SK-N-SH (cell line): Measurements from ENCODE around the gene OPN1LW. TPM values are rescaled to one million over a fixed set of nuclear protein-coding genes. Genes with fewer than 3 reads are reported as not detected.

Source experiments
- CTCF ChIA-PET: fragments of 300-600, 350-600 bp; formaldehyde crosslinking; extraction: SDS; loops from one replicate; lab custom pipeline; 2021; lab: Yijun Ruan, JAX
- POLR2A ChIA-PET: fragments of 350-600 bp; sonication (Branson Sonifier 250); formaldehyde crosslinking; extraction: SDS; loops from one replicate; lab custom pipeline; 2020; ENCODE audit warnings: antibody characterized with exemption, inconsistent platforms; lab: Yijun Ruan, JAX
- DNase-seq: peaks from one replicate; pipeline ENCODE4 v3.0.0; 2012
- H2AFZ ChIP-seq: fragments of 200-600 bp; sonication (generic); 2 replicates; pipeline ENCODE4 v1.8.1; 2016; ENCODE audit warnings: antibody characterized with exemption, mild to moderate bottlenecking, low read depth
- H3F3A ChIP-seq: fragments of 200-600 bp; sonication (generic); replicated peaks from 2 replicates; pipeline ENCODE3; 2016; ENCODE audit warnings: antibody characterized with exemption, mild to moderate bottlenecking; ENCODE audit not compliant: insufficient read depth
- H3K27ac ChIP-seq, 2 experiments: fragments of 200-500 bp in 1 of 2; fragments of 200-600 bp in 1 of 2; sonication (Bioruptor generic) in 1 of 2; sonication (generic), shearing (Covaris generic) in 1 of 2; 2 replicates each; pipeline versions ENCODE4 v1.5.1 to v1.6.1; 2014 to 2016; ENCODE audit warnings: low read depth in 2 of 2, inconsistent platforms in 1 of 2, low read length in 1 of 2, mild to moderate bottlenecking in 1 of 2, mixed read lengths in 1 of 2
- H3K27me3 ChIP-seq: fragments of 200-600 bp; sonication (generic), shearing (Covaris generic); 2 replicates; pipeline ENCODE4 v1.6.1; 2016; ENCODE audit warnings: mixed run types; ENCODE audit not compliant: insufficient read depth
- H3K36me3 ChIP-seq, 2 experiments: fragments of 200-500 bp in 1 of 2; fragments of 200-600 bp in 1 of 2; sonication (Bioruptor generic) in 1 of 2; sonication (generic) in 1 of 2; replicated peaks in 1 of 2; 2 replicates each; pipeline versions ENCODE3 to v1.5.1; 2014 to 2016; ENCODE audit warnings: low read length in 1 of 2, mild to moderate bottlenecking in 1 of 2; ENCODE audit not compliant: insufficient read depth in 2 of 2, control insufficient read depth in 1 of 2
- H3K4me1 ChIP-seq, 2 experiments: fragments of 200-500 bp in 1 of 2; fragments of 200-600 bp in 1 of 2; sonication (Bioruptor generic) in 1 of 2; sonication (generic), shearing (Covaris generic) in 1 of 2; 2 replicates each; pipeline versions ENCODE4 v1.5.1 to v1.6.1; 2014 to 2016; ENCODE audit warnings: low read depth in 1 of 2, low read length in 1 of 2, mixed run types in 1 of 2; ENCODE audit not compliant: insufficient read depth in 2 of 2, control insufficient read depth in 1 of 2
- H3K4me2 ChIP-seq: fragments of 200-600 bp; sonication (generic), shearing (Covaris generic); 2 replicates; pipeline ENCODE4 v1.6.1; 2017; ENCODE audit warnings: mixed run types
- H3K4me3 ChIP-seq, 2 experiments: fragments of 200-500 bp in 1 of 2; fragments of 200-600 bp in 1 of 2; sonication (Bioruptor generic) in 1 of 2; sonication (generic), shearing (Covaris generic) in 1 of 2; 2 replicates each; pipeline versions ENCODE4 v1.5.1 to v1.8.1; 2014 to 2016; ENCODE audit warnings: low read depth in 2 of 2, inconsistent platforms in 1 of 2, low read length in 1 of 2, mild to moderate bottlenecking in 1 of 2, mixed read lengths in 1 of 2, moderate library complexity in 1 of 2
- H3K79me2 ChIP-seq: fragments of 200-600 bp; sonication (generic); 2 replicates; pipeline ENCODE4 v1.8.1; 2017; ENCODE audit warnings: mild to moderate bottlenecking; ENCODE audit not compliant: insufficient read depth
- H3K9ac ChIP-seq: fragments of 200-600 bp; sonication (generic); 2 replicates; pipeline ENCODE4 v1.6.1; 2017; ENCODE audit warnings: mixed run types
- H3K9me2 ChIP-seq: fragments of 200-600 bp; sonication (generic); 2 replicates; pipeline ENCODE4 v1.6.1; 2017; ENCODE audit warnings: mixed run types
- H3K9me3 ChIP-seq: fragments of 200-600 bp; sonication (generic); 2 replicates; pipeline ENCODE4 v1.6.1; 2017; ENCODE audit warnings: mixed run types, mild to moderate bottlenecking, moderate library complexity
- H4K20me1 ChIP-seq: fragments of 200-600 bp; sonication (generic); 2 replicates; pipeline ENCODE4 v1.6.1; 2017; ENCODE audit warnings: mild to moderate bottlenecking, mixed run types; ENCODE audit not compliant: insufficient read depth
- CHD2 ChIP-seq: fragments of 150-350 bp; IDR thresholded peaks from 2 replicates; pipeline ENCODE4 v1.6.1; 2018; ENCODE audit warnings: low read length; ENCODE audit not compliant: partially characterized antibody
- ELF1 ChIP-seq: IDR thresholded peaks from 2 replicates; pipeline ENCODE4 v1.4.0; 2012
- EP300 ChIP-seq, 2 experiments: IDR thresholded peaks; 2 replicates each; pipeline versions ENCODE4 v1.4.0 to v1.6.1; 2012; ENCODE audit warnings: borderline replicate concordance in 1 of 2, low read depth in 1 of 2, low read length in 1 of 2
- EZH2phosphoT487 ChIP-seq: fragments of 200-600 bp; sonication (generic); IDR thresholded peaks from 2 replicates; pipeline ENCODE4 v1.6.1; 2017; ENCODE audit warnings: low read depth, mixed run types, mild to moderate bottlenecking, antibody characterized with exemption, moderate library complexity, borderline replicate concordance
- FOSL2 ChIP-seq: IDR thresholded peaks from 2 replicates; pipeline ENCODE4 v1.4.0; 2012; ENCODE audit warnings: low read depth, mild to moderate bottlenecking, moderate library complexity, borderline replicate concordance
- FOXJ3 ChIP-seq: sonication (generic); formaldehyde crosslinking; IDR thresholded peaks from 2 replicates; pipeline ENCODE4 v1.5.1; 2020; ENCODE audit warnings: mild to moderate bottlenecking, missing genetic modification reagents
- GATA2 ChIP-seq: sonication (generic); formaldehyde crosslinking; IDR thresholded peaks from 2 replicates; pipeline ENCODE4 v1.5.0; 2020; ENCODE audit warnings: mild to moderate bottlenecking, missing genetic modification reagents
- JUND ChIP-seq: IDR thresholded peaks from 2 replicates; pipeline ENCODE4 v1.4.0; 2012
- MXI1 ChIP-seq: IDR thresholded peaks from 2 replicates; pipeline ENCODE4 v1.6.1; 2012; ENCODE audit warnings: mild to moderate bottlenecking, low read depth, low read length, improper control_type of control experiment
- NFIC ChIP-seq: IDR thresholded peaks from 2 replicates; pipeline ENCODE4 v1.4.0; 2012; ENCODE audit warnings: borderline replicate concordance
- POLR2AphosphoS5 ChIP-seq: IDR thresholded peaks from 2 replicates; pipeline ENCODE4 v1.6.1; 2012; ENCODE audit warnings: low read depth, low read length
- RFX5 ChIP-seq: IDR thresholded peaks from 2 replicates; pipeline ENCODE4 v1.6.1; 2012; ENCODE audit warnings: mild to moderate bottlenecking, improper control_type of control experiment, low read length
- RXRA ChIP-seq: IDR thresholded peaks from 2 replicates; pipeline ENCODE4 v1.4.0; 2012; ENCODE audit warnings: low read depth, mild to moderate bottlenecking, borderline replicate concordance
- SIN3A ChIP-seq: IDR thresholded peaks from 2 replicates; pipeline ENCODE4 v1.6.1; 2012; ENCODE audit warnings: low read depth, mild to moderate bottlenecking, low read length, moderate library complexity, borderline replicate concordance
- TAF1 ChIP-seq: IDR thresholded peaks from 2 replicates; pipeline ENCODE4 v1.6.1; 2012; ENCODE audit warnings: low read depth, mild to moderate bottlenecking, low read length, moderate library complexity, borderline replicate concordance
- TCF12 ChIP-seq: IDR thresholded peaks from 2 replicates; pipeline ENCODE4 v1.4.0; 2012
- WGBS: methylation state at CpG from one replicate; pipeline ENCODE4 v1.1.6; 2017; ENCODE audit warnings: low lambda C conversion rate; 5-methylcytosine and 5-hydroxymethylcytosine counted together
- polyA plus RNA-seq, 3 experiments: library from polyadenylated mRNA; depleted of rRNA; stranded (reverse); fragments of >200 nt; gene quantifications; 2 replicates each; pipeline ENCODE4 v1.2.3, GENCODE V29; 2012
- TF ChIP-seq, protein P1 (sequence below): fragments of 150-350 bp; IDR thresholded peaks from 2 replicates; pipeline ENCODE4 v1.6.1; 2017; ENCODE audit warnings: antibody characterized with exemption, low read length, low read depth, borderline replicate concordance
- TF ChIP-seq, protein P2 (sequence below): IDR thresholded peaks from 2 replicates; pipeline ENCODE4 v1.6.1; 2012; ENCODE audit warnings: mild to moderate bottlenecking, low read depth, low read length, moderate library complexity
- TF ChIP-seq, protein P3 (sequence below): IDR thresholded peaks from 2 replicates; pipeline ENCODE4 v1.4.0; 2012; ENCODE audit warnings: low read depth
- TF ChIP-seq, protein P4 (sequence below): IDR thresholded peaks from 2 replicates; pipeline ENCODE4 v1.4.0; 2012; ENCODE audit warnings: low read depth, borderline replicate concordance

The OPN1LW gene
- polyA plus RNA-seq, 1 of the 3 experiments (the other 2 are of a cell fraction): not detected

DNA sequence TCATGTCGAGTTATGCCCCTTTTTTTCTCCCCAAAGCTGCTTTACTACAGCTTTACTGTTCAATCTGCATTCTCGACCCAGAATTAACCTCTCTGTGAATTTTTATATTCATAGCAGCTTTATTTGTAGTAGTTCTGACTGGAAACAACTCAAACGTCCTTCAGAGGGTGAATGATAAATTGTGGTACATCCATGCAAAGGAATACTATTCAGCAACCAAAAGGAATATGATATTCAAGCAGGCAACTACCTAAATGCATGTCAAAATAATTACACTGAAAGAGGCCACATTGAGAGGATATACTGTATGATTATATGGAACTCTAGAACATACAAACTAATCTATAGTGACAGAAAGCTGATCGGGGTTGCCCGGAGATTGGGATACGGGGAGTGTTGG lies 26.5 kb upstream of the OPN1LW start (continued):
- no peak for TF ChIP-seq GATA2 (CRISPR knock-in tag)
- TF ChIP-seq RFX5: no peak
- no peak for TF ChIP-seq MXI1

DNA sequence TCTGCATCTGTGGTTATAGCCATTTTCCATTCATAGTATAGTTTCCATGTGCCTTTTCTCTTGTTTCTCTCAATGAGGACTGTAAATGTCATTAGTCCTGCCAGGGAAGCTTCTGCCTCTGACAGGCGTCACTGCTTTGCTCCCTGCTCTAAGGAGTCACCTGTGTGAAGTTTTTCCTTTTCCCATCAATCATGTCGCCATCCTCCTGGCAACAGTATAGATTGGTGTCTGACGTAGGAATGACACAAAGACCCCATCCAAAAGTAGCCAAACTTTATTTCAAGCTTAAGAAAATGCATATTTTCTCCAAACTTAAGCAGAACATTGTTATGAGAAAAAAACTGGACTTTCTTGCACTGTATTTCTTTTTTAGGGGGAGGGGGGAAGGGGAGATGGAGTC lies 23.5 kb upstream of the OPN1LW start:
- 45% methylated on average over 3 of the region's 3 CpGs for WGBS
- Histone ChIP-seq H2AFZ (no peak overlapping the region), H3K27me3 (peaks cover 8% of the 10 kb centered on the region; the same call in 1 of the 2 replicates), H3K36me3 (no peaks in the 10 kb centered on the region), H3K4me2 (no peak overlapping the region), H3K9ac (no peak overlapping the region), H4K20me1 (no peaks in the 10 kb centered on the region), H3F3A (no peaks in the 10 kb centered on the region), H3K4me3 (no peak overlapping the region), H3K9me3 (no peaks in the 10 kb centered on the region; the same call in 1 of the 2 replicates), H3K79me2 (no peaks in the 10 kb centered on the region), H3K4me1 (peaks cover 0 to 8% of the 10 kb centered on the region in 2 experiments; a peak in 1 of 4 replicates), H3K9me2 (no peaks in the 10 kb centered on the region), H3K27ac (no peak overlapping the region)
- ChIA-PET CTCF (no interaction called here), POLR2A (no interaction called here)
- TF ChIP-seq TAF1 (no peak), FOXJ3 (CRISPR knock-in tag) (no peak), EP300 (IDR thresholded peaks at IDR 0.05; ENCODE audit: borderline replicate concordance in 1 of 2, low read depth in 1 of 2, low read length in 1 of 2) (no peak), POLR2AphosphoS5 (no peak), TCF12 (no peak), EZH2phosphoT487 (no peak), FOSL2 (no peak), JUND (no peak), ELF1 (no peak), RXRA (no peak), SIN3A (no peak), CHD2 (no peak), NFIC (no peak)
- TF ChIP-seq, protein P1, sequence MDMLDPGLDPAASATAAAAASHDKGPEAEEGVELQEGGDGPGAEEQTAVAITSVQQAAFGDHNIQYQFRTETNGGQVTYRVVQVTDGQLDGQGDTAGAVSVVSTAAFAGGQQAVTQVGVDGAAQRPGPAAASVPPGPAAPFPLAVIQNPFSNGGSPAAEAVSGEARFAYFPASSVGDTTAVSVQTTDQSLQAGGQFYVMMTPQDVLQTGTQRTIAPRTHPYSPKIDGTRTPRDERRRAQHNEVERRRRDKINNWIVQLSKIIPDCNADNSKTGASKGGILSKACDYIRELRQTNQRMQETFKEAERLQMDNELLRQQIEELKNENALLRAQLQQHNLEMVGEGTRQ: no peak
- TF ChIP-seq, protein P2, sequence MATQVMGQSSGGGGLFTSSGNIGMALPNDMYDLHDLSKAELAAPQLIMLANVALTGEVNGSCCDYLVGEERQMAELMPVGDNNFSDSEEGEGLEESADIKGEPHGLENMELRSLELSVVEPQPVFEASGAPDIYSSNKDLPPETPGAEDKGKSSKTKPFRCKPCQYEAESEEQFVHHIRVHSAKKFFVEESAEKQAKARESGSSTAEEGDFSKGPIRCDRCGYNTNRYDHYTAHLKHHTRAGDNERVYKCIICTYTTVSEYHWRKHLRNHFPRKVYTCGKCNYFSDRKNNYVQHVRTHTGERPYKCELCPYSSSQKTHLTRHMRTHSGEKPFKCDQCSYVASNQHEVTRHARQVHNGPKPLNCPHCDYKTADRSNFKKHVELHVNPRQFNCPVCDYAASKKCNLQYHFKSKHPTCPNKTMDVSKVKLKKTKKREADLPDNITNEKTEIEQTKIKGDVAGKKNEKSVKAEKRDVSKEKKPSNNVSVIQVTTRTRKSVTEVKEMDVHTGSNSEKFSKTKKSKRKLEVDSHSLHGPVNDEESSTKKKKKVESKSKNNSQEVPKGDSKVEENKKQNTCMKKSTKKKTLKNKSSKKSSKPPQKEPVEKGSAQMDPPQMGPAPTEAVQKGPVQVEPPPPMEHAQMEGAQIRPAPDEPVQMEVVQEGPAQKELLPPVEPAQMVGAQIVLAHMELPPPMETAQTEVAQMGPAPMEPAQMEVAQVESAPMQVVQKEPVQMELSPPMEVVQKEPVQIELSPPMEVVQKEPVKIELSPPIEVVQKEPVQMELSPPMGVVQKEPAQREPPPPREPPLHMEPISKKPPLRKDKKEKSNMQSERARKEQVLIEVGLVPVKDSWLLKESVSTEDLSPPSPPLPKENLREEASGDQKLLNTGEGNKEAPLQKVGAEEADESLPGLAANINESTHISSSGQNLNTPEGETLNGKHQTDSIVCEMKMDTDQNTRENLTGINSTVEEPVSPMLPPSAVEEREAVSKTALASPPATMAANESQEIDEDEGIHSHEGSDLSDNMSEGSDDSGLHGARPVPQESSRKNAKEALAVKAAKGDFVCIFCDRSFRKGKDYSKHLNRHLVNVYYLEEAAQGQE: no peak
- TF ChIP-seq, protein P3, sequence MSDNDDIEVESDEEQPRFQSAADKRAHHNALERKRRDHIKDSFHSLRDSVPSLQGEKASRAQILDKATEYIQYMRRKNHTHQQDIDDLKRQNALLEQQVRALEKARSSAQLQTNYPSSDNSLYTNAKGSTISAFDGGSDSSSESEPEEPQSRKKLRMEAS: no peak
- TF ChIP-seq, protein P4, sequence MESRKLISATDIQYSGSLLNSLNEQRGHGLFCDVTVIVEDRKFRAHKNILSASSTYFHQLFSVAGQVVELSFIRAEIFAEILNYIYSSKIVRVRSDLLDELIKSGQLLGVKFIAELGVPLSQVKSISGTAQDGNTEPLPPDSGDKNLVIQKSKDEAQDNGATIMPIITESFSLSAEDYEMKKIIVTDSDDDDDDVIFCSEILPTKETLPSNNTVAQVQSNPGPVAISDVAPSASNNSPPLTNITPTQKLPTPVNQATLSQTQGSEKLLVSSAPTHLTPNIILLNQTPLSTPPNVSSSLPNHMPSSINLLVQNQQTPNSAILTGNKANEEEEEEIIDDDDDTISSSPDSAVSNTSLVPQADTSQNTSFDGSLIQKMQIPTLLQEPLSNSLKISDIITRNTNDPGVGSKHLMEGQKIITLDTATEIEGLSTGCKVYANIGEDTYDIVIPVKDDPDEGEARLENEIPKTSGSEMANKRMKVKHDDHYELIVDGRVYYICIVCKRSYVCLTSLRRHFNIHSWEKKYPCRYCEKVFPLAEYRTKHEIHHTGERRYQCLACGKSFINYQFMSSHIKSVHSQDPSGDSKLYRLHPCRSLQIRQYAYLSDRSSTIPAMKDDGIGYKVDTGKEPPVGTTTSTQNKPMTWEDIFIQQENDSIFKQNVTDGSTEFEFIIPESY: no peak
- no peak for DNase-seq
